GM18868 (cell line): Measurements from ENCODE around the gene KLHL22.

Source experiments
- ATAC-seq: cut with Tn5 transposase; IDR thresholded peaks from one replicate; pipeline ENCODE4 v1.9.1; 2021; ENCODE audit warnings: mild to moderate bottlenecking, moderate library complexity; ENCODE audit not compliant: unreplicated experiment

Gene KLHL22

GRCh38 chr22:20435436-20436306 lies 59.9 kb downstream of the KLHL22 start:
- ATAC-seq, result no peak

GRCh38 chr22:20434773-20435172 lies 60.8 kb downstream of the KLHL22 start:
- no peak for ATAC-seq

DNA sequence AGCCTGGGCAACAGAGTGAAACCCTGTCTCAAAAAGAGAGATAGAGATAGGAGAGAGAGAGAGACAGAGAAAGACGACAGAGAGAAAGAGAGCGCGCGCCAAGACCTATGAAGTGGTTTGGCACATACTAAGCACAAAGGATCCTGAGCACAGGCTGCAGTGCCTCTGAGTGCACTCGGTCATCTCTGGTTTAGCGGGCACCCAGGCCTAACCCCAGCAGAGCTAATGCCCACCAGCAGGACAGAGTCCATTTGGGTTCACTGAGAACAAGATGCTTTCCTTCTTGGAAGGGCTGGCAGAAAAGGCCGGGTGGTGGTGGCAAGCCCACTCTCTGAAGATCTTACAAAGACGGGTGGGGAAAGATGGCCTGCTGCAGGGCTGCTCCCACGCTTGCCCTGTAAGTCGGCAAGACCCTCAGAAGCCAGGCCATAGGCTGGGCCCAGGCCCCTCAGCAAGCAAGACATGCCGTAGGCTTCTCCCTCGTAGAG lies 61.3 kb downstream of the KLHL22 start:
- ATAC-seq, result no peak

GRCh38 chr22:20433686-20434241 lies 61.8 kb downstream of the KLHL22 start:
- no peak for ATAC-seq

DNA sequence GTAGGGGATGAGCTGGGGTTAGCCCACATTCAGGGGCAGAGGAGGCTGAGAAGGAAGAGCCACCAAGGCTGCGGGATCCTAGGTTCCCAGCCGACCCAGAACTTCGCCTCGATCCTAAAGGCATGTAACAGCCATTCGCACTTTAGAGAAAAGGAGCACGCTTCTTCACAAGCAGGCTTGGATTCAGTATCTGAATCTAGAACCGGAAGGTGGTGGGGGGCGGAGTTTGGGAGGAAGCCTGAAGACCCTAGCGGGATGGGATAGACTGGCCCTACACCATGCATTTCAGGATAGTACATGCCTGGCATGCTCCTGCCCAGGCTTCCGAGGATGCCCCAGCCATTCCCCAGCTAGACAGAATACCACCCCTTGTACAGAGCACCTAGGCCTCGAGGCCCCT lies 62.4 kb downstream of the KLHL22 start:
- ATAC-seq, result no peak

DNA sequence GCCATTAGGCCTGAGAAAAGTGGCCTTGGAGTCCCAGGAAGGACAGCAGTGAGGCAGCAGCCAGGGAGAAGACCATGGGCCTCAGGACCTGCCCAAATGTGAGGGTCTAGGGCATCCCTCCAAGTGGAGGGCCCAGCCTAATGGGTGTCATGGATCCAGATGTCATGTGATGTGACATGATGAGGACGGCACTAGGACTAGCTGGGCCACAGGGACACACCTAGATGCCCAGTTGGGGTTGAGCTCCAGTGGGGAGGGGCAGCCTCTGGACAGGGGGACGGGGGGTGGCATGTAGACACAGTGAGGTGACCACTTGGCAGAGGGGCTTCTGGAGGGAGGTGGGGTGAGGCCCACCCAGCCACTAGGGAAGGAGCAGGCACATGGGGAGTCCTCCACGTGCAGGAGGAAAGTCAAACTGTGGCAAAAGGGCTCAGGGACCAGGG lies 63.3 kb downstream of the KLHL22 start:
- no peak for ATAC-seq

- no peak for ATAC-seq
Observed at GRCh38 chr22:20431511-20432192, 63.9 kb downstream of the KLHL22 start.

GRCh38 chr22:20430720-20431510 lies 64.7 kb downstream of the KLHL22 start:
- ATAC-seq, result no peak

DNA sequence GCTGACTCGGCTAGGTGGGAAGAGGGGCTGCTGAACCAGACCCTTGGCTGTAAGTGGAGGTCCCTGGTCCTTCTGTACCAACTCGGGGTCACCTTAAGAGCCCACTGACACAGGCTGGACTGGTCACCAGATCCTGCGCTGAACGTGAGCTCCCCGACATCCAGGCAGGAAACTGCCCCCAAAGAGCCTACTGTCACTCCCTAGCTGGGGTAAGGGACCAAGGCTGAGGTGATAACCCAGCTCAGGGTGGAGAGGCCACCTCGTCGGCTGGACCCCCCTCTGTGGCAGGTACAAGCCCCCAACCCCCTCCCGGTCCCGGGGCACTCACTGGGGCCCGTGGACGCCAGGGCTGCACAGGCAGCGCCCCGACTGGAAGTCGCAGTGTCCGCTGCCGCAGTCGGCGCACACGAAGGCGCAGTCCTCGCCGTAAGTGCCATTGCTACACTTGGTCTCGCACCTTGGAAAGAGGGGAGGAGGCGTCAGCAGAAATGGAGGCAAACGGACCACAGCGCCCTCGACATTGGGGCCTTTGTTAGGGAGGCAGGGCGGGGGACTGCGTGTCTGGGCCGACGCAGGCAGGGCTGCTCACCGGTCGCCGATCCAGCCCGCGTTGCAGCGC lies 65.4 kb downstream of the KLHL22 start:
- ATAC-seq, result no peak

GRCh38 chr22:20429254-20430100 lies 66.1 kb downstream of the KLHL22 start:
- no peak for ATAC-seq

DNA sequence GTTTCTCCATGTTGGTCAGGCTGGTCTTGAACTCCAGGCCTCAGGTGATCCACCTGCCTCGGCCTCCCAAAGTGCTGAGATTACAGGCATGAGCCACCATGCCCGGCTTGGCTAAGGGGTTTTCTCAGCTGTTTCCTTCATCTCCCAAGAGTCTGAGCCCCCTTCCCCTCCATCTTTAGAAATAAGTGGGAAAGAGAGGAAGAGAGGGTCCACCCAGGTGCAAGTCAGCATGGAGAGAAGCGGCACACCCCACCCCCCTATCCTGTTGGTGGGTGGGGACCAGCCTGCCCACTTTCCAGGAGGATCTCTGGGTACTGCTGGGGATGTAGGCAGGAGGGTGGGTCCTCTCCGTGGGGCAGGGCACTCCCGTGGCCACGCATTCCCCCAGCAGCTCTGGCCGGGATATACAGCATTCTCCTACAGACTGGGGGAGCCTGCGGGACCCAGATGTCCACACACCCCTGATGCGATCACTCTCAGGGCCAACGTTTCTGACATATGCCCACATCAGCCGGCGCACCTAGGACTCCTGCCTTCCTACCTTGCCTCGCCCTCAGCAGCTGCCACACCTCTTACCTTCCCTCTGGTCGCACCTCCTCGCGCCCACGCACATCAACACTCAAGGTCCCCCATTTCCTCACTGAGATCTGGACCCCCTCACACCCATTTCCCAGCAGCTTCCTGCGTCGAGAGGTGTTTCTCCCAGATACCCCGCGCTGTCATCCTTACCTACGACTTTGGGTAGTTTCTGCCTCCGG lies 66.9 kb downstream of the KLHL22 start:
- ATAC-seq, result no peak

- no peak for ATAC-seq
Observed at GRCh38 chr22:20427945-20428417, 67.6 kb downstream of the KLHL22 start.

DNA sequence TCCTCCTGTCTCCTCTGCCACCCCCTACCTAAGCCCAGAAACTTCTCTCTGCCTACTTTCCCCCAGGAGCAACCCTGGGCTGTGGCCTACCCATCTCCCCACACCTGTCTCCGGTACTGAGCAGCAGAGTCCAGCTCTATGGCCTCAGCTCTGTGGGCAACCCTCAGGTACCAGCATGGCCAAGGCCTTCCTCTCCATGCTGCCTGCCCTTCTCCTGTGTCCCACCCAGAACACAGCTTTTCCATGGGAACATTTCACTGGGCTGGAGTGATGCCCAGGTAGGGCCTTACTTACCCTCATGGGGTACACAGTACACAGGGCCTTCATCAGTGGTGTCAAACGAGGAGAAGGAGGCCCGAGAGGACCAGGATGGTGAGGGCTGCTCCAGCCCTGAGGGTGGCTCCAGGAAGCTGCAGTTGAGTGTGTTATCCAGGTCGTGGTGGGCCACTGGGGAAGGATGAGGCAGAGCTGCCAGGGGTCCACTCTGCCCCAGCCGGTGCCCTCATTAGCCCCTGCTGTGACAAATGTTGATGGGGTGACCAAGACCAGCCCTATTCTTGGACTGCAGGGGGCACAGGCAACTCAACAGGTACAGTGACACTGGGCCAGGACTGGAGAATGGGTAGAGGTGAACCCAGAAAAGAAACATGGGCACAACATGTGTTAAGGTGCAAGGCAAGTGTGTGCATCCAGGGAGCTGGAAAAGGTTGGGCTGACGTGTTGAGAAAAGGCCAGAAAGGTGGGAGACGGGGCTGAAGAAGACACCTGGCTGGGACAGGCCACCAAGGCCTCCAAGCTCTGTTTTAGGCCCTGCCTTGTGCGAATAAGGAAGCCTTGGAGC lies 68.3 kb downstream of the KLHL22 start:
- ATAC-seq, result no peak

DNA sequence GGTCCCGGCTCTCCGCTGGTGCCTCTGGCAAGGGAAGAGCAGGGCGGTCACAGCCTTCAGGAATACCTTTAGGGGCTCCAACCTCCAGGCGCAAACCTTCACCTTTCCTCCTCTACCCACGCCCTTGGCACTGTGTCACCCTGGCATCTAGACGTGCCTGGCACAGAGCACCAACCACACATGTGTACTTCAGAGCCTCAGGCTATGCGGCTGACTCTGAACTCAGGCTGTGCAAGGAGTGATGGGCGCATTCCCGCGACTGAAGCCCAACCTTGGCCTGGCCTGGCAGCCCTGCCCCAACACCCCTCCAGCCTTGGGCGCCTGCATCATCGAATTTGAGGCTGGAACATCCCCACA lies 69.4 kb downstream of the KLHL22 start:
- no peak for ATAC-seq

GRCh38 chr22:20425566-20426258 lies 69.9 kb downstream of the KLHL22 start:
- no peak for ATAC-seq

GRCh38 chr22:20424932-20425565 lies 70.5 kb downstream of the KLHL22 start:
- ATAC-seq, result no peak

GRCh38 chr22:20424568-20424931 lies 71.0 kb downstream of the KLHL22 start:
- no peak for ATAC-seq
